ENCODE results near the gene VPS11. TPM values are rescaled to one million over a fixed set of nuclear protein-coding genes. Genes with fewer than 3 reads are reported as not detected.

Gene VPS11
- total RNA-seq, 1 experiment from 2014 or later, result 20.2 TPM

GRCh38 chr11:119025978-119026766 is 41.4 kb upstream of the VPS11 start (continued):
- TF ChIP-seq, protein P1, sequence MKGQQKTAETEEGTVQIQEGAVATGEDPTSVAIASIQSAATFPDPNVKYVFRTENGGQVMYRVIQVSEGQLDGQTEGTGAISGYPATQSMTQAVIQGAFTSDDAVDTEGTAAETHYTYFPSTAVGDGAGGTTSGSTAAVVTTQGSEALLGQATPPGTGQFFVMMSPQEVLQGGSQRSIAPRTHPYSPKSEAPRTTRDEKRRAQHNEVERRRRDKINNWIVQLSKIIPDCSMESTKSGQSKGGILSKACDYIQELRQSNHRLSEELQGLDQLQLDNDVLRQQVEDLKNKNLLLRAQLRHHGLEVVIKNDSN (CRISPR knock-in tag; IDR thresholded peaks at IDR 0.05), result no peak
- TF ChIP-seq GABPB1 (CRISPR knock-in tag; IDR thresholded peaks at IDR 0.05), result no peak

DNA sequence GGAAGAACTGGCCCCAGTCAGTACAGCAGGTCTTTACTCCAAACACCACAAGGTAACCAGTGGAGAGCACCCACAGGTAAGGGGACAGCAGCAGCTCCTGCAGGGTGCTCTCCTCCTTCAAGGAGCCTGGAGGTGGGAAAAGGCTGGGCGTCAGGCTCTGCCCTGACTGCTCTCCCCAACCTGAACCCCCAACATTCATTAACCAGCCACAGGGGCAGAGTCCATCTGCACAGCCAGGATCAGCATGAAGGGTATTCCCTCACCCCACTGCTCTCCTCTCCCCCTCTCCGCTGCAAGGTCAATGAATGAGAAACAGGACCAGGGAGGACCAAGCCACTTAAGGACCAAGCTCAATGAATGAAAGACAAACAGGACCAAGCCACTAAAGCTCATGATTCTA is 40.6 kb upstream of the VPS11 start:
- POLR2A ChIA-PET, result interaction anchor here (1.2 kb wide), 1 partner anchor 68 kb away, joined by 3 read pairs; a partner anchor contains a TSS
- H3K27me3 Mint-ChIP-seq (ENCODE audit: low read depth), result no peaks in the 10 kb centered on the region
- peaks cover 47% of the 10 kb centered on the region for H3K36me3 Mint-ChIP-seq
- H3K9me3 Mint-ChIP-seq, result no peaks in the 10 kb centered on the region
- peaks cover 19% of the 10 kb centered on the region for H3K4me1 Mint-ChIP-seq
- no peak for TF ChIP-seq FOXK1 (CRISPR knock-in tag; IDR thresholded peaks at IDR 0.05)
- no peak for TF ChIP-seq NFYB (CRISPR knock-in tag; conservative IDR thresholded peaks at IDR 0.05; ENCODE audit: low read depth)
- TF ChIP-seq, protein P1 (CRISPR knock-in tag; IDR thresholded peaks at IDR 0.05), result no peak
- no peak for TF ChIP-seq ZNF232 (CRISPR knock-in tag; IDR thresholded peaks at IDR 0.05)
- TF ChIP-seq IRF2 (CRISPR knock-in tag; IDR thresholded peaks at IDR 0.05; ENCODE audit: borderline replicate concordance, low read depth), result no peak
- no peak for TF ChIP-seq ESRRA (CRISPR knock-in tag; IDR thresholded peaks at IDR 0.05; ENCODE audit: borderline replicate concordance)
- TF ChIP-seq RELA (CRISPR knock-in tag; IDR thresholded peaks at IDR 0.05; ENCODE audit: borderline replicate concordance), result no peak
- no peak for TF ChIP-seq KAT7 (CRISPR knock-in tag; IDR thresholded peaks at IDR 0.05; ENCODE audit: borderline replicate concordance)
- no peak for TF ChIP-seq ZSCAN18 (CRISPR knock-in tag; IDR thresholded peaks at IDR 0.05)
- TF ChIP-seq GABPB1 (CRISPR knock-in tag; IDR thresholded peaks at IDR 0.05), result no peak
- no peak for TF ChIP-seq ZNF121 (CRISPR knock-in tag; IDR thresholded peaks at IDR 0.05)
- H3K4me3 Mint-ChIP-seq, result no peak overlapping the region
- CTCF ChIA-PET, result no interaction called here
- no peak for ATAC-seq
- DNase-seq (ENCODE audit: low spot score), result no peak
- no peak overlapping the region; the same call in 1 of the 2 replicates for H3K27ac Mint-ChIP-seq

DNA sequence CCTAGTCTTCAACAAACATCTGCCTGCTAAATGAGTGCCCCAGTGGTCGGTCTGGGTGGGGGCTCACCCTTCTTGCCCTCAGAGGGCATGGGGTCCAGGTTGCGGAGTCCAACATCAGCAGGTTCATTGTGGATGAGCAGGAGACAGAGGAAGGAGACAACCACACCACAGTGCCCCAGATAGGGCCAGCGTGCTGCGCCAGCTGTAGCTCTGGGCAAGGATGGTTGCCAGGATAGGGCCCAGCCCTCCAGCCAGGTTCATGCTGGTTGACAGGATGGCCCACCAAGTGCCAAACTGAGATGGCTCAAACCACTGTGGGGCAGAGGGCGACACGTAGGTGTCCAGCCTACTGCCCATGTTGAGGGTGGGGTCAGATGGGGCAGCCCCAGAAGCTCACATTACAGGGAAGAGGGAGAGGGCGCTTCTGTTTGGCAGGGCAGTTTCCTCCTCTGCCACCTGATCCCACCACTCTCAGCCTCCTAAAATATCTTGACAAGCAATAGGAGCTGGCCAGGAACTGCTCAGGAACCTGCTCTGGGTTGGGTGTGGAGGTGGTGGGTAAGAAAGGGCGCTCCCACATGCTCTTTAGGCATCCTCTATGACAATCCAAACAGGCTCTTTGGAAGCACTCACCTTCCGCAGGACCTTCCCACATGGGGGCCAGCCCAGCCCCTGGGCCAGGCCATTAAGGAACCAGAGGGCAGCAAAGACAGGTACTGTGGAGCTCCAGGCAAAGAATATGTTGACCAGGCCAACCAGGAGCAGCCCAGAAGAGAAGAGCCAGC is 39.9 kb upstream of the VPS11 start:
- TF ChIP-seq JAZF1 (CRISPR knock-in tag; IDR thresholded peaks at IDR 0.05), result no peak
- TF ChIP-seq SMAD4 (CRISPR knock-in tag; IDR thresholded peaks at IDR 0.05), result no peak
- no peak for TF ChIP-seq GRHL2 (CRISPR knock-in tag; IDR thresholded peaks at IDR 0.05; ENCODE audit: insufficient replicate concordance, severe bottlenecking)
- TF ChIP-seq, protein P2, sequence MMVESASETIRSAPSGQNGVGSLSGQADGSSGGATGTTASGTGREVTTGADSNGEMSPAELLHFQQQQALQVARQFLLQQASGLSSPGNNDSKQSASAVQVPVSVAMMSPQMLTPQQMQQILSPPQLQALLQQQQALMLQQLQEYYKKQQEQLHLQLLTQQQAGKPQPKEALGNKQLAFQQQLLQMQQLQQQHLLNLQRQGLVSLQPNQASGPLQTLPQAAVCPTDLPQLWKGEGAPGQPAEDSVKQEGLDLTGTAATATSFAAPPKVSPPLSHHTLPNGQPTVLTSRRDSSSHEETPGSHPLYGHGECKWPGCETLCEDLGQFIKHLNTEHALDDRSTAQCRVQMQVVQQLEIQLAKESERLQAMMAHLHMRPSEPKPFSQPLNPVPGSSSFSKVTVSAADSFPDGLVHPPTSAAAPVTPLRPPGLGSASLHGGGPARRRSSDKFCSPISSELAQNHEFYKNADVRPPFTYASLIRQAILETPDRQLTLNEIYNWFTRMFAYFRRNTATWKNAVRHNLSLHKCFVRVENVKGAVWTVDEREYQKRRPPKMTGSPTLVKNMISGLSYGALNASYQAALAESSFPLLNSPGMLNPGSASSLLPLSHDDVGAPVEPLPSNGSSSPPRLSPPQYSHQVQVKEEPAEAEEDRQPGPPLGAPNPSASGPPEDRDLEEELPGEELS (CRISPR knock-in tag; IDR thresholded peaks at IDR 0.05), result no peak
- no peak for TF ChIP-seq FOXK1 (CRISPR knock-in tag; IDR thresholded peaks at IDR 0.05)
- no peak for TF ChIP-seq NFATC4 (CRISPR knock-in tag; IDR thresholded peaks at IDR 0.05)
- TF ChIP-seq, protein P3, sequence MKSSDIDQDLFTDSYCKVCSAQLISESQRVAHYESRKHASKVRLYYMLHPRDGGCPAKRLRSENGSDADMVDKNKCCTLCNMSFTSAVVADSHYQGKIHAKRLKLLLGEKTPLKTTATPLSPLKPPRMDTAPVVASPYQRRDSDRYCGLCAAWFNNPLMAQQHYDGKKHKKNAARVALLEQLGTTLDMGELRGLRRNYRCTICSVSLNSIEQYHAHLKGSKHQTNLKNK (CRISPR knock-in tag; IDR thresholded peaks at IDR 0.05), result no peak
- TF ChIP-seq SMAD3 (CRISPR knock-in tag; IDR thresholded peaks at IDR 0.05; ENCODE audit: borderline replicate concordance), result no peak
- H3K9me3 Mint-ChIP-seq, result no peaks in the 10 kb centered on the region
- H3K4me3 Mint-ChIP-seq, result peak overlapping the region; percentile 18; the same call in 1 of the 2 replicates
- H3K27ac Mint-ChIP-seq, result peak overlapping the region; percentile 36; the same call in 1 of the 2 replicates
- ATAC-seq (no peak), DNase-seq (ENCODE audit: low spot score) (no peak)
- no peaks in the 10 kb centered on the region for H3K27me3 Mint-ChIP-seq (ENCODE audit: low read depth)
- ChIA-PET POLR2A (interaction anchor here (1.2 kb wide), 1 partner anchor 67 kb away, joined by 3 read pairs; a partner anchor contains a TSS), CTCF (no interaction called here)
- peaks cover 19% of the 10 kb centered on the region for H3K4me1 Mint-ChIP-seq
- peaks cover 43% of the 10 kb centered on the region for H3K36me3 Mint-ChIP-seq

Data from WTC11 (cell line).